ENCODE measurements around the gene MFNG. TPM values are rescaled to one million over a fixed set of nuclear protein-coding genes. Genes with fewer than 3 reads are reported as not detected.

The MFNG gene
- total RNA-seq, 1 donor from 2014 or later = 0.83 TPM

- H3K36me3 Mint-ChIP-seq = peaks cover 7% of the 10 kb centered on the region
- no peak overlapping the region for H3K27ac Mint-ChIP-seq
- no peaks in the 10 kb centered on the region for H3K9me3 Mint-ChIP-seq
- no peak for TF ChIP-seq CTCF (IDR thresholded peaks at IDR 0.05; ENCODE audit: unreplicated experiment)
- no peaks in the 10 kb centered on the region for H3K27me3 Mint-ChIP-seq (ENCODE audit: low read depth)
- H3K4me1 Mint-ChIP-seq = peaks cover 29% of the 10 kb centered on the region
- no peak for DNase-seq (ENCODE audit: low spot score in 2 of 2, unreplicated experiment in 2 of 2)
- H3K4me3 Mint-ChIP-seq = no peak overlapping the region
Observed at GRCh38 chr22:37503183-37503683, 17.0 kb upstream of the MFNG start.

GRCh38 chr22:37502342-37503182 is 16.4 kb upstream of the MFNG start:
- Mint-ChIP-seq H3K36me3 (peaks cover 7% of the 10 kb centered on the region), H3K9me3 (no peaks in the 10 kb centered on the region), H3K27ac (peak overlapping the region; percentile 67), H3K4me3 (no peak overlapping the region), H3K27me3 (ENCODE audit: low read depth) (no peaks in the 10 kb centered on the region), H3K4me1 (peaks cover 36% of the 10 kb centered on the region)
- no peak for TF ChIP-seq CTCF (IDR thresholded peaks at IDR 0.05; ENCODE audit: unreplicated experiment)
- DNase-seq (ENCODE audit: low spot score in 2 of 2, unreplicated experiment in 2 of 2) = no peak

DNA sequence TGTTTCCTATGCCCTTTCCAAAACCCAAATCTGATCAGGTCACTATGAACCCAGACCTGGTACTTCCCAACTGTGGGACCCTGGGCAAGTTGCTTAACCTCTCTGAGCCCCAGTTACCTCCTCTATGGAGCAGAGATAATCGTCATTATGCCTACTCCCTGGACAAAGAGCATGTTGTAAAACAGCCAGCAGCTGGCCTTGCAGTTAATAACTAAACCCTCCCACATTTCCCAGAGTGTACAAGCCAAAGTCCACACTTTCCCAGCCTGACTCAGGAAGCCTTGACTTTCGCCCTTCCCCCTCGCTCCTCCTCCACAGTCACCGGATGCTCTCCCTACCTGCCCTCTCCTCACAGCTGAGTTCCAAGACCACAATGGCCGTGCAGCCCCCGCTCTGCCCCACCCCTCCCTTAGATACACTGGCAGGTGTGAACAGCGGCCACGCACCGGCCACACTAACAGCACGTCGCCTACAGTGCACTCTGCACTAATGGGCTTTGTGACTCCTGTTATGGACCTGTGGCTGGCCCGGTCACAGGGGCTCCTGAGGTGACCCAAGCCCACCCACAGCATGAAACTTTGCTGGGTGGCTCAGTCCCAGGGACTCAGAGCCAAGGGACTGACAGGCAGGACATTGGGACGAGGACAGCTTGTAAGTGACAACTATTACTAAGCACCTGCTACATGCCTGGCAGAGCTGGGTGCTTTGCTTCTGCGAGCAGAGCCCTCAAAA is 15.6 kb upstream of the MFNG start:
- no peak for TF ChIP-seq CTCF (IDR thresholded peaks at IDR 0.05; ENCODE audit: unreplicated experiment)
- H3K4me3 Mint-ChIP-seq = peak overlapping the region; percentile 25

DNA sequence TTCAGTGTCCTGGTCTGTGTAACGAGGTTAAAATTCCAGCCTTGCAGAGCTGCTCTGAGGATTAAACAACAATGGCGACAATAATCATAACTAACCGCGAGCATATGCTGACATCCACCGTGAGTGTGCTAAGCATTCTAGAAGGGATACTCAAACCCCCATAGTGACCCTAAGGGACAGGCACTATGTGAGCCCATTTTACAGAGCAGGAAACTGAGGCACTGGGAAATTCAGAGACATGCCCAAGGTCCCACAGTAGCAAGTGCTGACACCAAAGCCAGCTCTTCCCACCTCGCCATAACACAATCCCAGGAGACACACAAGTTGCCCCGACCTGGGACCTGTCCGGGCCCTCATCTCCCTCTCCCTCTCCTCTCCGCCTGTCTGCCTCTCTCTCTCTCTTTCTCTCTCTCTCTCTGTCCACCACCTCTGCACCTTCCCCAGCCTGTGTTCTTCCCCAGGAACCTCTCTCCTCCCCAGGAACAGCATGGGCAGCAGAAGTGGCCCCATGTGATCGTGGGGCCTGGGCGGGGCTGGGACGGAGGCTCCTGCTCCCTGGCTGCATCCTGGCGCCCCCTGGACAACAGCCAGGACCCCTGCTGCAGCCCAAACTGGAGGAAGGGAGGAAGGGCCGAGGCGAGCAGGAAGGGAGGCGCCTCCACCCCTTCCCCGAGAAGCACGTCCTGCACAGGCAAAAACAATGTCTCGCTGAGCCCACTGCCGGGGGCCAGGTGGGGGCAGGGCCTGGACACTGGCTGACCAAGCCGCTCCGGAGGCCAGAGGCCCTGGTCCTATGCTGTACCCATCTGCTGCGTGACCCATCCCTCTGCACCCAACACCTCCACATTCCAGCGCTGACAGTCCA is 14.8 kb upstream of the MFNG start:
- Mint-ChIP-seq H3K9me3 (no peaks in the 10 kb centered on the region), H3K4me1 (peaks cover 45% of the 10 kb centered on the region)

More for the DNA sequence above, 15.6 kb upstream of the MFNG start:
- H3K27me3 Mint-ChIP-seq (ENCODE audit: low read depth) = no peaks in the 10 kb centered on the region
- peaks cover 7% of the 10 kb centered on the region for H3K36me3 Mint-ChIP-seq
- DNase-seq (ENCODE audit: low spot score in 2 of 2, unreplicated experiment in 2 of 2) = no peak
- peak overlapping the region; percentile 67 for H3K27ac Mint-ChIP-seq
- no peaks in the 10 kb centered on the region for H3K9me3 Mint-ChIP-seq
- peaks cover 42% of the 10 kb centered on the region for H3K4me1 Mint-ChIP-seq

More for the DNA sequence above, 14.8 kb upstream of the MFNG start:
- Mint-ChIP-seq H3K27ac (peak overlapping the region; percentile 67), H3K4me3 (peak overlapping the region; percentile 25), H3K27me3 (ENCODE audit: low read depth) (no peaks in the 10 kb centered on the region), H3K36me3 (peaks cover 7% of the 10 kb centered on the region)
- DNase-seq (ENCODE audit: low spot score in 2 of 2, unreplicated experiment in 2 of 2) = no peak
- TF ChIP-seq CTCF (IDR thresholded peaks at IDR 0.05; ENCODE audit: unreplicated experiment) = no peak

All from mesothelial cell of epicardium (in vitro differentiated cells).